HG03442 (cell line): Measurements from ENCODE around the gene RAPGEF3.

Experiments
- ATAC-seq: cut with Tn5 transposase; IDR thresholded peaks from one replicate; pipeline ENCODE4 v1.9.1; 2021; ENCODE audit warnings: mild to moderate bottlenecking, moderate library complexity; ENCODE audit not compliant: unreplicated experiment

RAPGEF3 gene

GRCh38 chr12:47744778-47745436 lies 13.8 kb downstream of the RAPGEF3 start:
- ATAC-seq, result no peak

- no peak for ATAC-seq
Observed at GRCh38 chr12:47744005-47744651, 14.6 kb downstream of the RAPGEF3 start.

- ATAC-seq, result no peak
Observed at GRCh38 chr12:47743311-47743860, 15.3 kb downstream of the RAPGEF3 start.

GRCh38 chr12:47742253-47742825 lies 16.3 kb downstream of the RAPGEF3 start:
- no peak for ATAC-seq

GRCh38 chr12:47741340-47741703 lies 17.4 kb downstream of the RAPGEF3 start:
- no peak for ATAC-seq

GRCh38 chr12:47740606-47741339 lies 17.9 kb downstream of the RAPGEF3 start:
- ATAC-seq, result peak; percentile 41

- ATAC-seq, result peak; percentile 62
Observed at GRCh38 chr12:47739979-47740378, 18.7 kb downstream of the RAPGEF3 start.

- ATAC-seq, result no peak
Observed at GRCh38 chr12:47739297-47739696, 19.4 kb downstream of the RAPGEF3 start.

- no peak for ATAC-seq
Observed at GRCh38 chr12:47737936-47738594, 20.6 kb downstream of the RAPGEF3 start.

GRCh38 chr12:47736877-47737676 lies 21.6 kb downstream of the RAPGEF3 start:
- ATAC-seq, result no peak

GRCh38 chr12:47736216-47736615 lies 22.5 kb downstream of the RAPGEF3 start:
- no peak for ATAC-seq

GRCh38 chr12:47735649-47736048 lies 23.0 kb downstream of the RAPGEF3 start:
- no peak for ATAC-seq

GRCh38 chr12:47734725-47735480 lies 23.8 kb downstream of the RAPGEF3 start:
- ATAC-seq, result no peak

GRCh38 chr12:47733142-47733541 lies 25.5 kb downstream of the RAPGEF3 start:
- no peak for ATAC-seq

GRCh38 chr12:47732504-47732903 lies 26.2 kb downstream of the RAPGEF3 start:
- no peak for ATAC-seq

- ATAC-seq, result no peak
Observed at GRCh38 chr12:47731723-47732122, 27.0 kb downstream of the RAPGEF3 start.

- ATAC-seq, result no peak
Observed at GRCh38 chr12:47730341-47730744, 28.3 kb downstream of the RAPGEF3 start.

GRCh38 chr12:47729233-47729632 lies 29.4 kb downstream of the RAPGEF3 start:
- no peak for ATAC-seq

- peak; percentile 83 for ATAC-seq
Observed at GRCh38 chr12:47725893-47726292, 32.8 kb downstream of the RAPGEF3 start.
